ENCODE data around the gene NTM. TPM values are rescaled to one million over a fixed set of nuclear protein-coding genes. Genes with fewer than 3 reads are reported as not detected.

Gene NTM
- polyA plus RNA-seq, 1 donor (not counting 4 experiments of a cell fraction or from before 2014, with no cell fraction given), result 47.9 TPM

DNA sequence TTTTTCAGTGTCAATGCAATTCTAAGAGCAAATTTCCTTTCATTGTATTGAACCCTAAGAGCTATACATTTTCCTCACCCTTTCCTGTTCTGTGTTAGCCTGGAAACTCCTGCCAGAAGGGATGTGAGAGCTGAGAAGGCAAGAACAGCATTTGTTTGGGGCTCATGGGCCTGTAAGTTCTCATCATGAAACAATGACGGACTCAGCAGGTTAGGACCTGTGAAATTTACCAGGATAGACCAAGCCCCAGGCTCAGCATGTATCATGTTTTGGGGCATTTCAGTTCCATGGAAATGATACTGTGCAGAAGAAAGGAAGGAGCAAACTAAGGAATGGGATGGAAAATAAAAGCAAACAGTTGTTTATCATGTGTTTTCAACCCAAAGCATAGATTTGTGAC lies 41.6 kb downstream of the NTM start:
- Histone ChIP-seq H3K4me2 (ENCODE audit: control insufficient read depth, extremely low read depth, insufficient read depth, low read depth, low read length) (no peak overlapping the region), H3K27me3 (ENCODE audit: control insufficient read depth, extremely low read depth, insufficient read depth, low read length) (no peaks in the 10 kb centered on the region), H3K9me1 (ENCODE audit: control insufficient read depth, extremely low read depth, insufficient read depth, low read length) (no peaks in the 10 kb centered on the region), H3K36me3 (ENCODE audit: control insufficient read depth in 2 of 2, extremely low read depth in 1 of 2, insufficient read depth in 2 of 2, low read length in 2 of 2) (no peaks in the 10 kb centered on the region), H2AFZ (ENCODE audit: control insufficient read depth, low read length) (no peak overlapping the region), H3K9ac (ENCODE audit: control insufficient read depth, extremely low read depth, insufficient read depth, low read length) (no peak overlapping the region), H3K4me3 (ENCODE audit: control insufficient read depth in 2 of 3, extremely low read depth in 1 of 3, insufficient read depth in 2 of 3, low read depth in 1 of 3, low read length in 3 of 3) (no peak overlapping the region), H4K20me1 (ENCODE audit: control insufficient read depth, extremely low read depth, insufficient read depth, low read length) (no peaks in the 10 kb centered on the region), H3K4me1 (ENCODE audit: control insufficient read depth, extremely low read depth, insufficient read depth, low read length) (no peaks in the 10 kb centered on the region), H3K79me2 (ENCODE audit: control insufficient read depth, insufficient read depth, low read length) (no peaks in the 10 kb centered on the region), H3K9me3 (ENCODE audit: control insufficient read depth, low read depth, low read length) (no peaks in the 10 kb centered on the region), H3K27ac (ENCODE audit: control insufficient read depth, insufficient read depth, low read length) (no peak overlapping the region)
- dilution Hi-C loops (cut with MboI; ENCODE audit: extremely low pct_ligation_motif_present, low sequenced_read_pairs), result no loop called here
- no peak for FAIRE-seq
- no peak for DNase-seq (ENCODE audit: low read depth, low spot score)
- no peak for TF ChIP-seq EZH2 (IDR thresholded peaks at IDR 0.05; ENCODE audit: low read length)
- TF ChIP-seq, protein P1, sequence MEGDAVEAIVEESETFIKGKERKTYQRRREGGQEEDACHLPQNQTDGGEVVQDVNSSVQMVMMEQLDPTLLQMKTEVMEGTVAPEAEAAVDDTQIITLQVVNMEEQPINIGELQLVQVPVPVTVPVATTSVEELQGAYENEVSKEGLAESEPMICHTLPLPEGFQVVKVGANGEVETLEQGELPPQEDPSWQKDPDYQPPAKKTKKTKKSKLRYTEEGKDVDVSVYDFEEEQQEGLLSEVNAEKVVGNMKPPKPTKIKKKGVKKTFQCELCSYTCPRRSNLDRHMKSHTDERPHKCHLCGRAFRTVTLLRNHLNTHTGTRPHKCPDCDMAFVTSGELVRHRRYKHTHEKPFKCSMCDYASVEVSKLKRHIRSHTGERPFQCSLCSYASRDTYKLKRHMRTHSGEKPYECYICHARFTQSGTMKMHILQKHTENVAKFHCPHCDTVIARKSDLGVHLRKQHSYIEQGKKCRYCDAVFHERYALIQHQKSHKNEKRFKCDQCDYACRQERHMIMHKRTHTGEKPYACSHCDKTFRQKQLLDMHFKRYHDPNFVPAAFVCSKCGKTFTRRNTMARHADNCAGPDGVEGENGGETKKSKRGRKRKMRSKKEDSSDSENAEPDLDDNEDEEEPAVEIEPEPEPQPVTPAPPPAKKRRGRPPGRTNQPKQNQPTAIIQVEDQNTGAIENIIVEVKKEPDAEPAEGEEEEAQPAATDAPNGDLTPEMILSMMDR (optimal IDR thresholded peaks at IDR 0.05 in 1 of 3, IDR thresholded peaks at IDR 0.05 in 1 of 3, conservative IDR thresholded peaks at IDR 0.05 in 1 of 3; ENCODE audit: extremely low read depth in 1 of 3, insufficient read depth in 2 of 3, low read length in 3 of 3), result no peak

DNA sequence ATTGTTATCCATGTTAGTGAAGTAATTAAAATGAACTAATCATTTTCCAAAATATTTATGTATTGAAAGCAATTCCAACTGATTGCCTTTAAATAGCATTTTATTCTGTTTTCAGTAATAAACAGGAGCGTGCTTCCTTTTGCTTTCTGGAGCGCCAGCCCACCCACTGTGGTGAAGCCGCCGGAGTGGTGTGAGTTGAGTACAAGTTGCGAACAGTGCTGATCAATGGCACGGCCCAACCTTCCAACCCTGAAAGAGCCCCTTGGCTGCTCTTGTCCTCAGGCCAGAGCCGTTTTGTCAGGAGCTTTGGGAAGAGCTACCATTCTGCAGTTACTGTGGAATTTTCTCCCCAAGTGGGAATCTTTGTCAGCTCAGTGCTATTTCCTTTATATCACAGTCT lies 42.8 kb downstream of the NTM start:
- Histone ChIP-seq H3K4me3 (ENCODE audit: control insufficient read depth in 2 of 3, extremely low read depth in 1 of 3, insufficient read depth in 2 of 3, low read depth in 1 of 3, low read length in 3 of 3) (no peak overlapping the region), H3K9me3 (ENCODE audit: control insufficient read depth, low read depth, low read length) (no peaks in the 10 kb centered on the region), H3K9me1 (ENCODE audit: control insufficient read depth, extremely low read depth, insufficient read depth, low read length) (no peaks in the 10 kb centered on the region), H2AFZ (ENCODE audit: control insufficient read depth, low read length) (no peak overlapping the region), H3K79me2 (ENCODE audit: control insufficient read depth, insufficient read depth, low read length) (no peaks in the 10 kb centered on the region), H3K4me1 (ENCODE audit: control insufficient read depth, extremely low read depth, insufficient read depth, low read length) (no peaks in the 10 kb centered on the region), H3K4me2 (ENCODE audit: control insufficient read depth, extremely low read depth, insufficient read depth, low read depth, low read length) (no peak overlapping the region), H3K27me3 (ENCODE audit: control insufficient read depth, extremely low read depth, insufficient read depth, low read length) (no peaks in the 10 kb centered on the region), H4K20me1 (ENCODE audit: control insufficient read depth, extremely low read depth, insufficient read depth, low read length) (no peaks in the 10 kb centered on the region), H3K36me3 (ENCODE audit: control insufficient read depth in 2 of 2, extremely low read depth in 1 of 2, insufficient read depth in 2 of 2, low read length in 2 of 2) (no peaks in the 10 kb centered on the region), H3K27ac (ENCODE audit: control insufficient read depth, insufficient read depth, low read length) (no peak overlapping the region), H3K9ac (ENCODE audit: control insufficient read depth, extremely low read depth, insufficient read depth, low read length) (no peak overlapping the region)
- no peak for FAIRE-seq
- no peak for TF ChIP-seq EZH2 (IDR thresholded peaks at IDR 0.05; ENCODE audit: low read length)
- TF ChIP-seq, protein P1 (optimal IDR thresholded peaks at IDR 0.05 in 1 of 3, IDR thresholded peaks at IDR 0.05 in 1 of 3, conservative IDR thresholded peaks at IDR 0.05 in 1 of 3; ENCODE audit: extremely low read depth in 1 of 3, insufficient read depth in 2 of 3, low read length in 3 of 3), result no peak
- dilution Hi-C loops (cut with MboI; ENCODE audit: extremely low pct_ligation_motif_present, low sequenced_read_pairs), result no loop called here
- no peak for DNase-seq (ENCODE audit: low read depth, low spot score)
